ENCODE data around the gene DGKG. TPM values are rescaled to one million over a fixed set of nuclear protein-coding genes. Genes with fewer than 3 reads are reported as not detected.

DGKG gene
- total and polyA plus RNA-seq, 2 of the 8 experiments (the other 6 are each of a cell fraction or from before 2014, with no cell fraction given) = 0.30 to 0.48 TPM

GRCh38 chr3:186214670-186215069 is 147.4 kb downstream of the DGKG start (continued):
- TF ChIP-seq CHD7 (IDR thresholded peaks at IDR 0.05; ENCODE audit: insufficient replicate concordance, low read length) (no peak), HDAC2 (IDR thresholded peaks at IDR 0.05; ENCODE audit: borderline replicate concordance in 1 of 2, low read depth in 2 of 2, low read length in 2 of 2) (no peak), EZH2 (IDR thresholded peaks at IDR 0.05; ENCODE audit: low read depth, low read length, severe bottlenecking) (no peak), CTBP2 (IDR thresholded peaks at IDR 0.05; ENCODE audit: borderline replicate concordance, insufficient read depth, insufficient read length, low read length) (no peak), KDM5A (IDR thresholded peaks at IDR 0.05; ENCODE audit: low read length) (no peak), CBX5 (IDR thresholded peaks at IDR 0.05; ENCODE audit: low read depth, low read length) (no peak), ATF2 (IDR thresholded peaks at IDR 0.05; ENCODE audit: low read length) (no peak), JUND (IDR thresholded peaks at IDR 0.05; ENCODE audit: low read length) (no peak), CHD1 (IDR thresholded peaks at IDR 0.05; ENCODE audit: low read depth, low read length) (no peak)
